ENCODE data around the gene HBM.

DNA sequence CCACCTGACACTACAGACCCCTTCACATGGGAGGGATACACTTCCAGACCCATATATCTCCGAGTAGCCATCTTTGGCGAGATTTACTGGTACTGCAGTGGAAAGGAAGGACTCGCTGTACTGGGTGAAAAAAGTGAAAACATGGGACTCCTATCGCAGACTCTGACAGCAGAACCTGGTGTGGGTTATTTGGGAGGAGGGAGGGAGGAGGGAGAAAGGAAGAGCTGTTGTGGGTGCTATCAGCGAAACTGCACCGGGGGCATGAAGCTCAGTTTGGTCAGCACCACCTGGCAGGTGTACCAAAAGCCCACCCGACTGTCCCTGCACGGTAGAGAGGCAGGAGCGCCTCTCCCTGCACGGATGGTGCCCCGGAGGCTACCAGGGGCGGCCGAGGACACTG is 19.4 kb downstream of the HBM start:
- no peak for TF ChIP-seq EZH2 (IDR thresholded peaks at IDR 0.05; ENCODE audit: borderline replicate concordance, low read depth, low read length, severe bottlenecking)
- no peak for TF ChIP-seq CTCF (IDR thresholded peaks at IDR 0.05; ENCODE audit: borderline replicate concordance, extremely low read depth, low read length, poor library complexity, severe bottlenecking)
